IMR-90 (cell line): ENCODE measurements around the gene HPSE2. TPM values are rescaled to one million over a fixed set of nuclear protein-coding genes. Genes with fewer than 3 reads are reported as not detected.

Source experiments
- polyA plus RNA-seq, 3 experiments: library from polyadenylated mRNA; depleted of rRNA; stranded (reverse); fragments of >200 nt; gene quantifications; 2 replicates each; pipeline ENCODE4 v1.2.3, GENCODE V29; 2012; ENCODE audit warnings: low replicate concordance in 1 of 3
- total RNA-seq: library from RNA; depleted of rRNA; stranded (reverse); fragments of >200 nt; gene quantifications from 2 replicates; pipeline ENCODE4 v1.2.3, GENCODE V29; 2012
- TF ChIP-seq, protein P1 (sequence below): conservative IDR thresholded peaks from 2 replicates; pipeline ENCODE4 v1.5.1; 2012; ENCODE audit warnings: mild to moderate bottlenecking, low read depth, low read length, improper control_type of control experiment

Gene HPSE2
- total and polyA plus RNA-seq, 2 of the 4 experiments (the other 2 are of a cell fraction) = not detected

GRCh38 chr10:98469001-98469931 lies 766.4 kb downstream of the HPSE2 start (continued):
- TF ChIP-seq, protein P1, sequence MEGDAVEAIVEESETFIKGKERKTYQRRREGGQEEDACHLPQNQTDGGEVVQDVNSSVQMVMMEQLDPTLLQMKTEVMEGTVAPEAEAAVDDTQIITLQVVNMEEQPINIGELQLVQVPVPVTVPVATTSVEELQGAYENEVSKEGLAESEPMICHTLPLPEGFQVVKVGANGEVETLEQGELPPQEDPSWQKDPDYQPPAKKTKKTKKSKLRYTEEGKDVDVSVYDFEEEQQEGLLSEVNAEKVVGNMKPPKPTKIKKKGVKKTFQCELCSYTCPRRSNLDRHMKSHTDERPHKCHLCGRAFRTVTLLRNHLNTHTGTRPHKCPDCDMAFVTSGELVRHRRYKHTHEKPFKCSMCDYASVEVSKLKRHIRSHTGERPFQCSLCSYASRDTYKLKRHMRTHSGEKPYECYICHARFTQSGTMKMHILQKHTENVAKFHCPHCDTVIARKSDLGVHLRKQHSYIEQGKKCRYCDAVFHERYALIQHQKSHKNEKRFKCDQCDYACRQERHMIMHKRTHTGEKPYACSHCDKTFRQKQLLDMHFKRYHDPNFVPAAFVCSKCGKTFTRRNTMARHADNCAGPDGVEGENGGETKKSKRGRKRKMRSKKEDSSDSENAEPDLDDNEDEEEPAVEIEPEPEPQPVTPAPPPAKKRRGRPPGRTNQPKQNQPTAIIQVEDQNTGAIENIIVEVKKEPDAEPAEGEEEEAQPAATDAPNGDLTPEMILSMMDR = no peak
